22Rv1 (cell line): ENCODE measurements around the gene PLPP1.

Experiments
- H3K27ac ChIP-seq: fragments of 450-650 bp; 2 replicates; pipeline ENCODE4 v1.5.1; 2017
- ZFX ChIP-seq: fragments of 450-650 bp; IDR thresholded peaks from 2 replicates; pipeline ENCODE4 v1.6.1; 2017; ENCODE audit warnings: antibody characterized with exemption, borderline replicate concordance
- TF ChIP-seq, protein P1 (sequence below): fragments of 450-650 bp; IDR thresholded peaks from 2 replicates; pipeline ENCODE4 v1.5.1; 2017; ENCODE audit warnings: mild to moderate bottlenecking

PLPP1 gene

GRCh38 chr5:55384072-55384471, 150.7 kb downstream of the PLPP1 start:
- TF ChIP-seq, protein P1, sequence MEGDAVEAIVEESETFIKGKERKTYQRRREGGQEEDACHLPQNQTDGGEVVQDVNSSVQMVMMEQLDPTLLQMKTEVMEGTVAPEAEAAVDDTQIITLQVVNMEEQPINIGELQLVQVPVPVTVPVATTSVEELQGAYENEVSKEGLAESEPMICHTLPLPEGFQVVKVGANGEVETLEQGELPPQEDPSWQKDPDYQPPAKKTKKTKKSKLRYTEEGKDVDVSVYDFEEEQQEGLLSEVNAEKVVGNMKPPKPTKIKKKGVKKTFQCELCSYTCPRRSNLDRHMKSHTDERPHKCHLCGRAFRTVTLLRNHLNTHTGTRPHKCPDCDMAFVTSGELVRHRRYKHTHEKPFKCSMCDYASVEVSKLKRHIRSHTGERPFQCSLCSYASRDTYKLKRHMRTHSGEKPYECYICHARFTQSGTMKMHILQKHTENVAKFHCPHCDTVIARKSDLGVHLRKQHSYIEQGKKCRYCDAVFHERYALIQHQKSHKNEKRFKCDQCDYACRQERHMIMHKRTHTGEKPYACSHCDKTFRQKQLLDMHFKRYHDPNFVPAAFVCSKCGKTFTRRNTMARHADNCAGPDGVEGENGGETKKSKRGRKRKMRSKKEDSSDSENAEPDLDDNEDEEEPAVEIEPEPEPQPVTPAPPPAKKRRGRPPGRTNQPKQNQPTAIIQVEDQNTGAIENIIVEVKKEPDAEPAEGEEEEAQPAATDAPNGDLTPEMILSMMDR, result no peak
- no peak for TF ChIP-seq ZFX
- no peak overlapping the region for H3K27ac ChIP-seq

DNA sequence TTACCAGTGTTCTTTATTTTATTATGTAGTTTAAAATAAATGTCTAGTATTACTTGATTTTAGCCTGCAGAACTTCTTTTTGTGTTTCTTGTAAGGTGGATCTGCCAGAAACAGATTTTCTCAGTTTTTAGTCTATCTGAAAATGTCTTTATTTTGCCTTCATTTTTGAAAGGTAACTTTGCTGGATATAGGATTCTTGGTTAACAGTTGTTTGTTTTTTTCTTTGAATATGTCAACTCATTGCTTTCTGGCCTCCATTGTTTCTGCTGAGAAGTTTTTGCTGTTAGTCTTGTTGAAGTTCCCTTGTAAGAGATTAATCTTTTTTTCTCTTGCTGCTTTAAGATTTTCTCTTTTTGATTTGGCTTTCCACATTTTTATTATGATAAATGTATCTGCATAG, 151.5 kb downstream of the PLPP1 start:
- no peak overlapping the region for H3K27ac ChIP-seq
- TF ChIP-seq ZFX, result no peak
- TF ChIP-seq, protein P1, result no peak

GRCh38 chr5:55377810-55378209, 157.0 kb downstream of the PLPP1 start:
- TF ChIP-seq, protein P1, result no peak
- TF ChIP-seq ZFX, result no peak
- no peak overlapping the region for H3K27ac ChIP-seq
